Spleen (tissue), 11 donors: Measurements from ENCODE around the gene SLC38A10. TPM values are rescaled to one million over a fixed set of nuclear protein-coding genes. Genes with fewer than 3 reads are reported as not detected.

Experiments
- DNase-seq: peaks from one replicate; pipeline ENCODE4 v3.0.0-alpha.2; 2020
- H3K27ac ChIP-seq, 8 donors: fragments of 200-600 bp; sonication (generic) in 7 of 8; 1 replicate in 4 of 8; 2 replicates in 4 of 8; pipeline versions ENCODE4 v1.5.0 to v1.8.0; 2016 to 2021; ENCODE audit warnings: inconsistent platforms in 4 of 8, mild to moderate bottlenecking in 4 of 8, moderate library complexity in 1 of 8
- H3K27me3 ChIP-seq, 7 donors: fragments of 200-600 bp; sonication (generic) in 6 of 7; replicated peaks in 1 of 7; 1 replicate in 4 of 7; 2 replicates in 3 of 7; pipeline versions ENCODE4 v1.5.0 to v1.8.0; 2016 to 2021; ENCODE audit warnings: inconsistent platforms in 3 of 7, mild to moderate bottlenecking in 1 of 7
- H3K36me3 ChIP-seq, 6 donors: fragments of 200-600 bp; sonication (generic) in 5 of 6; 1 replicate in 4 of 6; 2 replicates in 2 of 6; pipeline versions ENCODE4 v1.5.0 to v1.8.0; 2016 to 2021; ENCODE audit warnings: inconsistent platforms in 2 of 6
- H3K4me1 ChIP-seq, 6 donors: fragments of 200-600 bp; sonication (generic) in 5 of 6; 1 replicate in 3 of 6; 2 replicates in 3 of 6; pipeline versions ENCODE4 v1.5.0 to v1.8.0; 2016 to 2021; ENCODE audit warnings: inconsistent platforms in 3 of 6
- H3K4me3 ChIP-seq, 8 donors: fragments of 200-600 bp; sonication (generic) in 7 of 8; 1 replicate in 4 of 8; 2 replicates in 4 of 8; pipeline versions ENCODE4 v1.5.0 to v1.8.0; 2016 to 2021; ENCODE audit warnings: inconsistent platforms in 4 of 8, mild to moderate bottlenecking in 4 of 8, moderate library complexity in 2 of 8
- H3K9me3 ChIP-seq, 8 donors: fragments of 200-600 bp; sonication (generic) in 7 of 8; 1 replicate in 4 of 8; 2 replicates in 4 of 8; pipeline versions ENCODE4 v1.5.0 to v1.8.0; 2016 to 2021; ENCODE audit warnings: inconsistent platforms in 4 of 8
- POLR2A ChIP-seq, 3 donors: fragments of 450-650 bp; IDR thresholded peaks; one replicate each; pipeline ENCODE4 v1.5.1; 2017; ENCODE audit warnings: antibody characterized with exemption in 3 of 3, mild to moderate bottlenecking in 1 of 3
- POLR2AphosphoS5 ChIP-seq, 3 donors: sonication (generic); formaldehyde crosslinking; IDR thresholded peaks; one replicate each; pipeline ENCODE4 v1.5.1; 2017; ENCODE audit warnings: antibody characterized with exemption in 3 of 3
- WGBS, 5 donors: extraction: QIAGEN DNeasy Blood & Tissue Kit in 3 of 5; methylation state at CpG; one replicate each; pipeline versions ENCODE4 v1.1.5 to v1.1.7; 2013 to 2018; 5-methylcytosine and 5-hydroxymethylcytosine counted together
- intact Hi-C: fragments of 100-400 bp; cut with DNase I; formaldehyde crosslinking; loops from one replicate; pipeline ENCODE4 v1.15.0; 2023; ENCODE audit warnings: low total_unique reads
- polyA plus RNA-seq, 3 donors: library from polyadenylated mRNA; stranded (reverse); fragments of 200-250 nt; gene quantifications; one replicate each; pipeline ENCODE4 v1.2.1, GENCODE V29; 2013
- total RNA-seq, 7 donors: library from RNA; depleted of rRNA in 3 of 7; stranded (reverse); fragments of >200 nt in 3 of 7; fragmentation: NEBNext Ultra II Directional in 4 of 7; extraction: Animal tissue kit (Norgen Biotek cat#: 25700) in 4 of 7; gene quantifications; one replicate each; pipeline versions ENCODE4 v1.1.0 to v1.2.1, GENCODE V29; 2016 to 2021
- TF ChIP-seq, protein P1 (sequence below), 11 experiments: fragments of 200-600 bp in 7 of 11; fragments of 450-650 bp in 4 of 11; sonication (generic) in 4 of 11; IDR thresholded peaks in 8 of 11; conservative IDR thresholded peaks in 3 of 11; 1 replicate in 7 of 11; 2 replicates in 4 of 11; pipeline versions ENCODE4 v1.4.0 to v1.8.0; 2016 to 2021; ENCODE audit warnings: antibody characterized with exemption in 11 of 11, inconsistent platforms in 4 of 11, mild to moderate bottlenecking in 1 of 11
- donor health status: healthy with polysubstance abuse.
- donor health status: DM: no; HTN: no; CAD: no; lungs with moderate emphysema.
- donor health status: DM: no; HTN: no; CAD: no.
- donor health status: Bipolar disorder and iron deficiency.
- donor health status: healthy.
- donor health status: DM: no; HTN: no; CAD: no.
- donor health status: DM: yes; HTN: yes; CAD: no.

The SLC38A10 gene
- total and polyA plus RNA-seq, 10 donors: 54.9 to 112 (median 86.6) TPM

DNA sequence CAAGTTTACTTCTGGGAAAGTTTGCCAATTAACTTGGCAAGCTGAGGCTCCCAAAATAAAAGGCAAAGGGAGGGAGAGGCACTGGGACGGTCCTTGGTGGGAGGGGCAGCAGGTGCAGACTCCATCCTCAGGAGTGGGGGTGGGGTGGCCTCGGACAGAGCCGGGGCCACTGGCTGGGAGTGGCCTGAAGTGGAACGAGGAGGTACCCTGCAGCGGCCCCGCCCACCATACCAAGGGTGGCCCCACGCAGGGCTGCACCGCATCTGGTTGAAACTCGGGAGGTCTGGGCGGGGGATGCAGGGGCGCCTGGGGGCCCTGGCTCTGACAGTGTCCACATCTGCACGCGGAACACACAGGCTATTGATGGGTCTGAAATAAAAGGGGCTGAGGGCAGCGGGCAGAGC, 42.4 kb upstream of the SLC38A10 start:
- WGBS, 5 donors: 55 to 79% (median 57%) methylated on average over 8 to 14 of the region's 14 CpGs
- peak; percentile 76 for DNase-seq
- peak overlapping the region in 6 of 8 donors; percentile 87 to 94 (median 92) for H3K27ac ChIP-seq
- peaks cover 15 to 62% (median 55%) of the 10 kb centered on the region in 6 donors for H3K4me1 ChIP-seq
- H3K4me3 ChIP-seq: no peak overlapping the region
- TF ChIP-seq POLR2AphosphoS5 (IDR thresholded peaks at IDR 0.05): peak in 1 of 3 donors; percentile 36
- TF ChIP-seq, protein P1, sequence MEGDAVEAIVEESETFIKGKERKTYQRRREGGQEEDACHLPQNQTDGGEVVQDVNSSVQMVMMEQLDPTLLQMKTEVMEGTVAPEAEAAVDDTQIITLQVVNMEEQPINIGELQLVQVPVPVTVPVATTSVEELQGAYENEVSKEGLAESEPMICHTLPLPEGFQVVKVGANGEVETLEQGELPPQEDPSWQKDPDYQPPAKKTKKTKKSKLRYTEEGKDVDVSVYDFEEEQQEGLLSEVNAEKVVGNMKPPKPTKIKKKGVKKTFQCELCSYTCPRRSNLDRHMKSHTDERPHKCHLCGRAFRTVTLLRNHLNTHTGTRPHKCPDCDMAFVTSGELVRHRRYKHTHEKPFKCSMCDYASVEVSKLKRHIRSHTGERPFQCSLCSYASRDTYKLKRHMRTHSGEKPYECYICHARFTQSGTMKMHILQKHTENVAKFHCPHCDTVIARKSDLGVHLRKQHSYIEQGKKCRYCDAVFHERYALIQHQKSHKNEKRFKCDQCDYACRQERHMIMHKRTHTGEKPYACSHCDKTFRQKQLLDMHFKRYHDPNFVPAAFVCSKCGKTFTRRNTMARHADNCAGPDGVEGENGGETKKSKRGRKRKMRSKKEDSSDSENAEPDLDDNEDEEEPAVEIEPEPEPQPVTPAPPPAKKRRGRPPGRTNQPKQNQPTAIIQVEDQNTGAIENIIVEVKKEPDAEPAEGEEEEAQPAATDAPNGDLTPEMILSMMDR (IDR thresholded peaks at IDR 0.05 in 8 of 11, conservative IDR thresholded peaks at IDR 0.05 in 3 of 11): no peak
- TF ChIP-seq POLR2A (IDR thresholded peaks at IDR 0.05): no peak
- peaks cover 0 to 96% (median 31%) of the 10 kb centered on the region in 7 donors for H3K27me3 ChIP-seq
- no peaks in the 10 kb centered on the region for H3K9me3 ChIP-seq
- no peaks in the 10 kb centered on the region for H3K36me3 ChIP-seq
- intact Hi-C loops: no loop called here

DNA sequence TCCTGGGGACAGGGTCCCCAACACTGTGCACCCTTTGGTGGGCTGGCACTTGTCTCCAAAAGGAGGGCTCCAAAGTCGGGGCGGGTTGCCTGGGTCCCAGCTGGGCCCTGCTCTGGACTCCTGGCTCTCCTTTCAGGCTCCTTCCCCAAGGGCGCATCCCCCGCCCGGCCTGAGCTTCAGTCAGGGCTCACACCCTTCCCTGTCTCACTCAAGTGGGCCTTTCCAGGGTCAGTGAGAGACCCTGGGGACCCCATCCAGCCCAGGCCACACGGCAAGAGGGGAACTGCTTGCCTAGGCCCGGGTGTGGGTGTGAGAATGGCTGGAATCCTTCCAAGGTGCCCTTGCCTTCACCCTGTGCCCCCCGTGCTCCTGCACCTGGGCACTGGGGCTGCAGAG, 41.8 kb upstream of the SLC38A10 start:
- no peaks in the 10 kb centered on the region for H3K9me3 ChIP-seq
- peaks cover 15 to 56% (median 50%) of the 10 kb centered on the region in 6 donors for H3K4me1 ChIP-seq
- peak; percentile 67 for DNase-seq
- WGBS, 5 donors: 53 to 80% (median 65%) methylated on average over 3 to 8 of the region's 8 CpGs
- no peak for TF ChIP-seq POLR2A (IDR thresholded peaks at IDR 0.05)
- TF ChIP-seq POLR2AphosphoS5 (IDR thresholded peaks at IDR 0.05): no peak
- TF ChIP-seq, protein P1 (IDR thresholded peaks at IDR 0.05 in 8 of 11, conservative IDR thresholded peaks at IDR 0.05 in 3 of 11): no peak
- peaks cover 0 to 96% (median 27%) of the 10 kb centered on the region in 7 donors for H3K27me3 ChIP-seq
- H3K27ac ChIP-seq: peak overlapping the region in 5 of 8 donors; percentile 90 to 94 (median 92)
- no peak overlapping the region for H3K4me3 ChIP-seq
- intact Hi-C loops: no loop called here
- H3K36me3 ChIP-seq: no peaks in the 10 kb centered on the region

DNA sequence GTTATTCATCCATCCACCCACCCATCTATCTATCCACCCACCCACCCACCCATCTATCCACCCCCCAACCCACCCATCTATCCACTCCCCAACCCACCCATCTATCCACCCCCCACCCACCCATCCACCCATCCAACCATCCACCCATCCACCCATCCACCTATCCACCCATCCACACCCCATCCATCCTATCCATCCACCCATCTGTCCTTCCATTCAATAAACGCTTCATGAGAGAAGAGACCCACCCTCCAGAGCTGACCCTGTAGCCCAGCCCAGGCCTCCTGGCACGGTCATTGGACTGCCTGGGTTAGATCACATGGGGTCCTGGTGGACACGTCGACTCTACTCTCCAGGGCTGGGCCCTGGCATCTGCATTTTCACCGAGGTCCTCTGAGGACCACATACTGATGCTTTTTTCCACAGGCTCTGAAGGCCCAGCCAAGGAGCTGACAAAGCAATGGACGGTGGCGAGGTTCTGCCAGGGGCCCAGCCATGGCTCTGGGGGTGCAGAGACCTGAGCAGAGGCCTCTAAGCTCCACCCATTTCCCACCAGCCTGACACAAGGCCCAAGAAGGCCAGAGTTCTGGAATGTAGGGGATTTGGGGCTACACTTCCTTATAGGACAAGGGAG, 41.3 kb upstream of the SLC38A10 start:
- TF ChIP-seq POLR2A (IDR thresholded peaks at IDR 0.05): no peak
- TF ChIP-seq POLR2AphosphoS5 (IDR thresholded peaks at IDR 0.05): no peak
- TF ChIP-seq, protein P1 (IDR thresholded peaks at IDR 0.05 in 8 of 11, conservative IDR thresholded peaks at IDR 0.05 in 3 of 11): no peak
- intact Hi-C loops: no loop called here
- H3K27me3 ChIP-seq: peaks cover 0 to 94% (median 22%) of the 10 kb centered on the region in 7 donors
- peak overlapping the region in 5 of 8 donors; percentile 90 to 94 (median 92) for H3K27ac ChIP-seq
- peak; percentile 41 for DNase-seq
- H3K9me3 ChIP-seq: no peaks in the 10 kb centered on the region
- H3K4me3 ChIP-seq: no peak overlapping the region
- WGBS, 5 donors: 88 to 98% (median 95%) methylated on average over 7 of the region's 7 CpGs
- peaks cover 15 to 51% (median 45%) of the 10 kb centered on the region in 6 donors for H3K4me1 ChIP-seq
- no peaks in the 10 kb centered on the region for H3K36me3 ChIP-seq

DNA sequence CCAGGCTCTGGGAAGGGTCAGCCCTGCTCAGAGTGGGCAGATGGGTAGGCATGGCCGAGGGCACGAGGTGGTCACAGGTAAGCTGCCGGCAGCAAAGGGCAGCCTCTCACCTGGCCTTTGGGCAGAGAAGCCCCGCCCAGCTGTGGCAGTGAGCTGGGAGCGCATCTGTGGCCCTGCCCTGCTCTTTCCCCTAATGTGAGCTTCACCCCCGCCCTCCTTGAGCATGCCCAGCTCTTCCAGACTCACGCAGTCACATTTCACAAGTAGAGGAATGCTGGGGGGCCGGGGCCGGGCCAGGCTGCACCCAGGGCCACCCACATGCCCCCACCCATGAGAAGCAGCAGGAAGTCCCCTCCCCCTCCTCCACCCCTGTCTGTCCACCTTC, 40.7 kb upstream of the SLC38A10 start:
- Histone ChIP-seq H3K27me3 (peaks cover 0 to 94% (median 16%) of the 10 kb centered on the region in 7 donors), H3K36me3 (no peaks in the 10 kb centered on the region), H3K4me1 (peaks cover 15 to 45% (median 39%) of the 10 kb centered on the region in 6 donors), H3K27ac (no peak overlapping the region), H3K4me3 (no peak overlapping the region), H3K9me3 (no peaks in the 10 kb centered on the region)
- DNase-seq: peak; percentile 56
- TF ChIP-seq POLR2AphosphoS5 (IDR thresholded peaks at IDR 0.05) (no peak), POLR2A (IDR thresholded peaks at IDR 0.05) (no peak)
- TF ChIP-seq, protein P1 (IDR thresholded peaks at IDR 0.05 in 8 of 11, conservative IDR thresholded peaks at IDR 0.05 in 3 of 11): no peak
- intact Hi-C loops: no loop called here
- WGBS, 5 donors: 71 to 95% (median 90%) methylated on average over 4 to 9 of the region's 9 CpGs
